RCC 7860 (cell line): Measurements from ENCODE around the gene DSP.

ENCODE experiments used
- DNase-seq: peaks from one replicate; pipeline ENCODE4 v3.0.0-alpha.2; 2015; ENCODE audit warnings: low spot score
- FAIRE-seq: peaks from 2 replicates; lab custom pipeline; 2012; peaks lifted over from hg19 to GRCh38; lab: Jason Lieb, UNC

The DSP gene

DNA sequence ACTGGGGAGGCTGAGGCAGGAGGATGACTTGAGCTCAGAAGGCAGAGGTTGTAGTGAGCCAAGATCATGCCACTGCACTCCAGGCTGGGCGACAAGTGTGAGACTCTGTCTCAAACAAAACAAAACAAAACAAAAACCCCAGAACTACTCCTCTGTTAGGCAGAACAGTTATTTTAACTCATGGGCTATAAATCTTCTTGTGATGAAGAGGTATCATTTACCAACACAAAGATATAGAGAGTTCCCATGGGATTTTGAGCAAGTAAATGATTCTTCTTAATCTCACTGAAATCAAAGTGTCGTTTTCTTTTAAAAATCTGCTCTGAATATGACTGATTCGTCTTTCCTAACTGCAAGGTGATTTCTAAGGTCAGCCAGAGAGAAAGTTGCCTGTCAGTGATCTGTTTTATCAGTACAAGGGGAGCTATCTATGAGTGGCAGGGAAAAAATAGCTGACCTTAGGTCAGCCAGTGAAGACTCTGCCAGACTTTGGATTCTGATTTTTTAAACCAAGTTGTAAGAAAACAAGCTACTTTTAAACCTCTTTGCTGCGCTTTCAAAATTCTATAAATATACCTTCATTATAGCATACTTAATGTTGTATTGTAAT lies 3.8 kb upstream of the DSP start:
- no peak for DNase-seq
- FAIRE-seq = no peak

- FAIRE-seq = no peak
- DNase-seq = no peak
Measured at GRCh38 chr6:7538484-7538883, 3.0 kb upstream of the DSP start.

DNA sequence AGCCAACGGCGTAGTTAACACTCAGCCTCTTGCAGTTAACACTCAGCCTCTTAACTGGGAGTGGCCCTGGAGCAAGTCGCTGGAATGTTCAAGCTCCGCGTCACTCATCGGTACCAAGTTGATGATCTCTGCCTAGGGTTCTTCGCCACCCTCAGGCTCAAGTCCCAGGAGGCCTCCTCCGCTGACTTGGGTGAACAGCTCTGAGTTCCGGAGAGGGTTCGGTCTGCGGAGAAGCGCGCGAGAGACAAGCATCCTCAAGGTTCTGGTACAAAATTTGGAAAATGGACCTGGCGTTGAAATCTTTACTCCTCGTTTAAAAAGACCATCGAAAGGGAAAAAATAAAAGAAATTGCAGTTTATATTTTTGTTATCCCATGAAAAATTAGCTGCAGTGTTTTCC lies 876 bp upstream of the DSP start:
- FAIRE-seq (no peak), DNase-seq (no peak)

- DNase-seq = no peak
- no peak for FAIRE-seq
Measured at GRCh38 chr6:7542065-7542873, 798 bp downstream of the DSP start.

DNA sequence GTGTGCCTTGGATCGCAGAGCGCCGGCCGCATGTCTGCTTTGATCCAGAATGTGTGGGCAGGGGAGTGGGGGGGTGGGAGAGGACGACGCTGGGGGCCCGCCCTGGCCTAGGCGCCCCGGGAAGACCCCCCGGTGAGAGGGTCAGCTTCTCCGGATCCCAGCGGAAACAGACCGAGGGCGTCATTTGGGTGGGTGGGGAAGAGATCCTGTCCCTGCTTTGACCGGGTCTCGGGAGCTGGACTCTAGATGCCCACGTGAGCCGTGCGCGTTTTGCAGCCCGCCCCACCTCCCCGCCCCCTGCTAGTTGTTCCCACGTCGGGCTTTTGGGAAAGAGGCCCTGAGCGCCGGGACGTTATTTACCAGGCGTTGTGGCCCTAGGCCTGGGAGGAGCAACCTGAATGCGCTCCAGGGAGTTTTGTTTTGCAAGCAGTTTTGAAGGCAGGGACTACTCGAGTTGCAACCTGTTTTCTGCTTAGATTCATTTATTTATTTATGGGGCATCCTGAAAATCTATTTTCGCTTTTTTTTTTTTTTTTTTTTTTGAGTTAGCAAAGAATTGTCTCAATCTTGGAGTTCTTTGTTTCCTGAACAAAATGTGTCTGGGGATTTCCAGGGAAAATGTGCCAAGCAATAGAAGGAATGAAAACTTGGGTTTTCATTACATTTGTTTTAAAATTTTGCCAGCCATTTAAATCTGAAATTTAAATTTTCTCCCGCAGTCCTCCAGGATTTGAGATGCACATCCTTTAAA lies 1.6 kb downstream of the DSP start:
- FAIRE-seq = no peak
- no peak for DNase-seq

DNA sequence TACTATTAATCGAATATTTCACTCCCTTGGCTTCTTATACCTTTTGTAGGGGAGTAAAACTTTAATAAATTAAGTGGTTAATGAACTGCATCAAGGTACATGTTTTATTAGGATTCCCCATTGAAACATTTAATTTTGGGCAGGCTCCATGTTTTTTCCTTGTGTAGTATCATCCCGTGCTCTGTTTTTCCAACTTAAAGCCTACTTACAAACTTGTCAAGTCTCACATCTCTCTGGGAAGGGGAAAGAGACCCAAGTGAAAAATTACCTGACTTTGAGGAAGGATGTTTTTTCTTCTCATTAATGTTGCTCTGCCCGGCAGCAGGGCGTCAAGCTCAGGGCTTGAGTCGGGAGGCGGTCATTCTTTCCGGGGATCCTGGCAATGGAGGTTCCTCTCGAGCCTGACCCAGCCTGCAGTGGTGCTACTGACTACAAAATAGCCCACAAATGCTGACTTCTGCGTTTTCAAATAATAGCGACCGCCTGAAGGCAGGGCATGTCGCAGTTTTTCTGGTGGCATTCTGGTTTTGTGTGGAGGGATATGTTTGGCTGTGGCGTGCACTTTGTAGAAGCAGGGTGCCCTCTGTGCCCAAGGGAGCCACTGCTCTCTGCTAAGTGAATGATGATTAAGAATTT lies 2.4 kb downstream of the DSP start:
- FAIRE-seq (no peak), DNase-seq (no peak)

DNA sequence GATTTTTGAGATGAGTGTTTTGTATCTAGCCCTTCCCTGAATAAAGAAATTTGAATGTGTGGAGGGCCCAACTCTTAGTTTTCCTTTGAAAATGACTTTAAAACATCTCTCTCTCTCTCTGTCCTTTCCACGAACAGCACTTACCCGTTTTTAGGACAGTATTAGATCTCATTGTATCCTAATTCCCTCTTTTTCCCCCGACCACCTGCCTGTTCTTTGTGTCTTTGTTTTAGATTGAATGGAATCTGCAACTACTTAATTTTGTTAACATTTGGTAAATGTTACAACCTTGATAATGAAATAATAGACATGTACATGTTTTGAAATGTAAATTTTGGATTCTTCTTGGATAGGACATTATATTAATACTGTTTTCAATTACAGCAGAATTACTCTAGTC lies 3.1 kb downstream of the DSP start:
- DNase-seq (no peak), FAIRE-seq (no peak)

GRCh38 chr6:7545316-7546019 lies 4.0 kb downstream of the DSP start:
- no peak for DNase-seq
- no peak for FAIRE-seq

DNA sequence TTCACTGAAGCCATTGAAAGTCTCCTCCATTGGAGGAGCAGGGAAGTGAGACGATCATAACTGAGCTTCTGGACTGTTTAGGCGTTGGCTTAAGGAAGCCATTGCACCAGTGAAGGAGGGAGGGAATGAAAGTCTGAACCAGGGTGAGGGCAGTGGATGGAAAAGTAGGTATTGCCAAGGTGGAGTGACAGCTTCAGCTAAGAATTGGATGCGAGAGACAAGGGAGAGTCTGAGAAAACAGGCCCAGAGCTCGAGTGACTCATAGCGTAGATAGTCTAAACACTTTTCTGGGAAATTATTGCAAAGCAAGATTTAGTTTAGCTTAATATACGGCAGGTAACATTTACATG lies 4.5 kb downstream of the DSP start:
- DNase-seq (no peak), FAIRE-seq (no peak)

GRCh38 chr6:7546383-7546782 lies 4.9 kb downstream of the DSP start:
- no peak for DNase-seq

DNA sequence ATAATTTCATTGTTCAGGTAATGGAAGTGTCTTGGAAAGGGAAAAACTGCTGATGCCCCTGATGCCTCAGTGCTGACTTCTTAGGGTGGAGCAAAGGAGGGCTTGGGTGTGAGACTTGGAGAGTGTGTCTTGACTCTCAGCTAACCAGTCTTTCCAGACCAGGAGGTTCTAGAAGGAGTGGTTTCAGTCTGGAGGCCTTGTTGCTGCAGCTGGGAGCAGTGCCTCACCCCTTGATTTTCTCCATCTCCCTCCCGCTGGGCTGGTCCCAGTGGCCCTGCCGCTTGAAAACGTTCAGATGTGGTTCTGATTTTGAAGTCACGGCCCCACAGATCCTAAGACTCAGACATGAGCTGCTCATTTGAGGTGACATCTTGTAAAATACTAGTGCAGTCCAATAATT lies 5.4 kb downstream of the DSP start:
- no peak for DNase-seq

More at GRCh38 chr6:7546383-7546782, 4.9 kb downstream of the DSP start:
- FAIRE-seq = no peak

GRCh38 chr6:7547315-7547714 lies 5.8 kb downstream of the DSP start:
- no peak for DNase-seq
- FAIRE-seq = no peak

More for the DNA sequence above, 5.4 kb downstream of the DSP start:
- FAIRE-seq = no peak

- no peak for FAIRE-seq
Measured at GRCh38 chr6:7550433-7550801, 8.9 kb downstream of the DSP start.

DNA sequence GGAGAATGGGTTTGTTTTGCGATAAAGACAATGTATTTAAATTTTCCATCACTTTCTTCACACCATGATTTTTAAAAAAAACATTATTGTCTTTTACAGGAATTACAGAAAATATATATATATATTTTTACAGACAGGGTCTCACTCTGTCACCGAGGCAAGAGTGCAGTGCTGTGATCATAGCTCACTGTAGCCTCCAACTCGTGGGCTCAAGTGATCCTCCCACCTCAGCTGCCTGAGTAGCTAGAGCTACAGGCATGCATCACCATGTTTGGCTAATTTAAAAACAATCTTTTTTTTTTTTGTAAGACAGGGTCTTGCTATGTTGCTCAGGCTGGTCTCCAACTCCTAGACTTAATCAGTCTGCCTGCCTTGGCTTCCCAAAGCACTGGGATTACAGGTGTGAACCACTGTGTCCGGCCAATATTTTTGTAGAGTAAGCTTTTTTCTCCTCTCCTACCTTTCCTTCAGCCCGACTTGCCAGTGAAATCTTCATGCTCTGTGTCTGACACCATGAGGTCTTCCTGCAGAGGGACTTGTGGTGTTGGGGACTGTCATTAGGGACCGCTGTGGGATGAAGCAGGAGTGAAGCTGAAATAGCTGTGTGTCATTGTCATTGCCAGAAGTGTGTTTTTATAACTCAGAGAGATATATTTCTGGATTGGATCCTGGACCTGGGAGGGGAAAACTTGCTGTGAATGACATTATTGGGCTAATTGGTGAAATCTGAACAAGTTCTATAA lies 13.2 kb downstream of the DSP start:
- DNase-seq (no peak), FAIRE-seq (no peak)

More at GRCh38 chr6:7550433-7550801, 8.9 kb downstream of the DSP start:
- no peak for DNase-seq

- DNase-seq (no peak), FAIRE-seq (no peak)
Measured at GRCh38 chr6:7555671-7556070, 14.2 kb downstream of the DSP start.

DNA sequence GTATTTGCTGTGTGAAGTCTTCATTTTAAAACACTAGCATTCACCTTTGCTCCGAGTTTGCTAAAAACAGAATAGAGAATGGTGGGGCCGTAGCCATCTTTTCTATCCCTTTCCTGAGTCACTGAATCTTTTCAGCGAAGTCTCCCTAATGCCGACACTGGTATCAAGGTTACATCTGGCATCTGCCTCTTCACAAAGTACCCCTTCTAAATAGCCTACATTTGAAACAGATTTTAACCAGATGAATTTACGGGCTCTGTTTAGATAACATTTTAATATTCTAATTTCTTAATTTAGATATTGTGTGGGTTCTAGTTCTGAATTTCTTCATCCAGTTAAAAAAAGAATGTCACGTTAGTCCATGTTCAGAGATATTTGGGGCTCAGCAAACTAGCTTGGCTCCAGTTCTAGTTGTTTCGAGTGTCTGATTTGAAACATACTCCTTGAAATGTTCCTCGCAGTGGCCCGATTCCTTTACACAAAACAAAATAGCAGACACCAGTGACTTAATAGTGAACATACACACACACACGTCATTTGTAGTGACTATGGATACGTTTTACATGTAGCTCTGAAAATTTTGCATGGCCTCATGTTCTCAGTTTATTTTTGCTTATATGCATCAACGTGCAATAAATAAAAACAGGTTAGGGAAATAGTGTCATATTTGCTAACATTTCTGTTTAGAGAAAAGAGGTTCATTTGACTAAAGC lies 15.1 kb downstream of the DSP start:
- FAIRE-seq = no peak
- no peak for DNase-seq

DNA sequence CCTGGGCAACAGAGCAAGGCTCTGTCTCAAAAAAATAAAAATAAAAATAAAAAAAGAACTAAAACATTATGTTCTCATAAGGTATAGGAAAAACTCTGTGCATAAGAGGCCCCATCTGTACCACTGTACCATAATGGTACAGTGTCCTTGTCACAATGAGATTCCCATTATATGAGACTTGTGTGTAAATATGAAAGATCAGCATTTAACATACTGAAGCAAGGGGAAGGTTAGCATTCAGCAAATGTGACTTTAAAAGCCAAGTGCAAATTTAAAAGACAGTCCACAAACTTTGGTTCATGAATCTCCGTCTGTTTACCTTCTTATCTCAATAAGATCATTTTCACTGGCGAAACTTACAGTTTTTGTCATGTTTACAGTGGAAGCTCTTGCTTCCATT lies 16.2 kb downstream of the DSP start:
- no peak for DNase-seq
- no peak for FAIRE-seq

DNA sequence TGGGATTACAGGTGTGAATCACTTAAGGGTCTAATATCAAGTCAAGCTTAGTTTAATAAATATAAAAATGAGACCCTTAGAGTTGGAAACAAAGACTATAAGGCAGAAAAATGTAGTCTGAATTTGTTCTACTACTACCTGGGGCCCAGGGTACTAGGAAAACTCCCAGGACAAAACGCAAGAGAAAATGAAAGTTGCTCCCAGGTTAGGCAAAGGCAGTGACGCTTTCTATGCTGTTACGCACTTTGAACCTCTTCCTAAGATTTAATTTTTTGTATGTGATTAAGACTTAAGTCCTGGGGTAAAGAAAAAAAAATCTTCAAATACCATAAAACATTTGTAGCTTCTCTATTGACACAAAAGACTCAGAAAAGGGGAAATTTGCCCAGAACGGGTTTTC lies 17.3 kb downstream of the DSP start:
- FAIRE-seq = no peak
- DNase-seq = no peak

- DNase-seq (no peak), FAIRE-seq (no peak)
Measured at GRCh38 chr6:7559196-7559595, 17.7 kb downstream of the DSP start.
